HG02840 (cell line): Measurements from ENCODE around the gene CCND3.
A peak's percentile ranks its signal among the peaks of the same experiment; 100 is the strongest.
"Not testable (repeated sequence)": the region's sequence is repeated elsewhere in the genome, so short reads cannot be mapped to it uniquely, and the experiment has no call there.

Source experiments
- ATAC-seq: cut with Tn5 transposase; IDR thresholded peaks from one replicate; pipeline ENCODE4 v1.9.1; 2021; ENCODE audit warnings: mild to moderate bottlenecking, moderate library complexity, moderate number of reproducible peaks; ENCODE audit not compliant: unreplicated experiment, low FRiP score

CCND3 gene

GRCh38 chr6:41954668-41955067 lies 13.1 kb upstream of the CCND3 start:
- no peak for ATAC-seq

DNA sequence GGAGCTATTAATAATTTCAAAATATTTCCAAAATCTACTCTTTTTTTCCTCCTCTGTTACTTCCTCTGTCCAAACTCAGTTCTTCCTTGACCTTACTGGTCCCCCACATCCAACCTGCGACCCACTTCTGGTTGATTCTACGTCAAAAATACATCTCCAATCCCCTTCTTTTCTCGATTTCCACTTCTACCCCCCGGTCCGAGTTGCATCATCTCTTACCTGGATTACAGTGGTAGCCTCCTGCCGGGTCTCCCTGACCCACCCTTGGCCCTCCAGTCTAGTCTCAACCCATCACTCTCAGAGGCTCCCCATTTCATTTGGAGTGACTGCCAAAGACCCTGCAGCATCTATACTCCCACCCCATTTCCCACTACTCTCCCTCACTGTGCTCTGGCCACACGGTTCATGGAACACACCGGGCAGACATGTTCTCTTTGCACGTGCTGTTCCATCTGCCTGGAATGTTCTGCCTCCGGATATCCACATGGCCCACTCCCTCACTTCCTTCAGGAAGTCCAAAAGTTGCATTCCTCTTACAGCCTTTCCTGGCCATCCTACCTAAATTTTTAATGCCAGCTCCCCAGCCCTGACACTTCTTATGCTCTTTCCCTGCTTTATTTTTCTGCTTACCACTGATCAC lies 6.1 kb upstream of the CCND3 start:
- ATAC-seq, result no peak

DNA sequence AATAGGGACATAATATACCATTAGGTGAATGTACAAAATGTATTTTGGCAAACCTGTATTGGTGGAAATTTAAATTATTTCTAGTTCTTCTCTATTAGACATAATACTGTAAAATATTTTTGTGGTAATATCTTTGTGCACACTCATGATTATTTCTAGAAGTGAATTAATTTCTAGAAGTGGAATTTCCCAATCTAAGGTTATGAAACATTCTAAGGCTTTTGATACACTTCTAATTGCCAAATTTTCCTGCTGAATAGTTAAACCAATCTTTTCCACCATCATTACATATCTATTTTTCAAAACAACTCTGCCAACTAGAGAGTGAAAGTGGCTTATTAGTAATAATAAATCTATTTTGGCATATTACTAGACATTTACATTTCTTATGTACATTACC lies 1.8 kb upstream of the CCND3 start:
- no peak for ATAC-seq

GRCh38 chr6:41942882-41943281 lies 1.3 kb upstream of the CCND3 start:
- ATAC-seq, result not testable (repeated sequence)

DNA sequence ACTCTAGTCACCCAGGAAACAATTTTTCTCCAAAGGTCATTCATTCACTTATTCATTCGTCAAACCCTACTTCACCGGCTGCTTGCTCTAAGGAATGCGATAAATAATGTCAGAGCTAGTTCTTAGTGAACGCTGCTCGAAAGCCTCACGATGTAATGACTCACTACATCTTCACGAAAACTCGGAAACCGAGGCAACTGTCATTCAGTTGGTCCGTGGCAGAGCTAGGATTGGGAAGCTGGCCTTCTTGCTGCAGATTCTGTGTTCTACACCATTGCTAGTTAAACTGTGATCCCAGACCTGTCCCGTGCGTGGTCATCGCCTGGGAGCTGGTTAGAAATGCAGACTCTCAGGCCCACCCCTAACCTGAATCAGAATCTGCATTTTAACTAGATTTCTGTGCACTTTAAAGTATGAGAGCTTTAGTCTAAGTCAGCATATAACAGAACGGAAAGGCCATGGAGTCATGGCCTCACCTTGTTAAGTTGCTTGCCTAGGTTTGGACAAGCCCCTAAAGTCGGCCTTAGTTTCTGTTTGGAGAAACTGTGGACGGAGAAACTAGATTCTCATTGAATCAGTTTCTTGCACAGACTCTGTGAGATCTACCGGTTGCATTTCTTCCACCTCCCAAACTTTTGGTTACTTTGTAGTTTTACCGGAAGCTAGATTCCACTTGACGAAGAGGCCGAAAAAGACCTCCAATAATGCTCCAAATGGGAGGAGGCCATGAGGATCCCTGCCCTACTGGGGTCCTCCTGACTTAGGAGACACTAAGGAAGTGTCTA lies 651 bp upstream of the CCND3 start:
- ATAC-seq, result no peak

GRCh38 chr6:41940759-41941279 lies 789 bp downstream of the CCND3 start:
- ATAC-seq, result peak; percentile 23

GRCh38 chr6:41939848-41940758 lies 1.5 kb downstream of the CCND3 start:
- ATAC-seq, result no peak

DNA sequence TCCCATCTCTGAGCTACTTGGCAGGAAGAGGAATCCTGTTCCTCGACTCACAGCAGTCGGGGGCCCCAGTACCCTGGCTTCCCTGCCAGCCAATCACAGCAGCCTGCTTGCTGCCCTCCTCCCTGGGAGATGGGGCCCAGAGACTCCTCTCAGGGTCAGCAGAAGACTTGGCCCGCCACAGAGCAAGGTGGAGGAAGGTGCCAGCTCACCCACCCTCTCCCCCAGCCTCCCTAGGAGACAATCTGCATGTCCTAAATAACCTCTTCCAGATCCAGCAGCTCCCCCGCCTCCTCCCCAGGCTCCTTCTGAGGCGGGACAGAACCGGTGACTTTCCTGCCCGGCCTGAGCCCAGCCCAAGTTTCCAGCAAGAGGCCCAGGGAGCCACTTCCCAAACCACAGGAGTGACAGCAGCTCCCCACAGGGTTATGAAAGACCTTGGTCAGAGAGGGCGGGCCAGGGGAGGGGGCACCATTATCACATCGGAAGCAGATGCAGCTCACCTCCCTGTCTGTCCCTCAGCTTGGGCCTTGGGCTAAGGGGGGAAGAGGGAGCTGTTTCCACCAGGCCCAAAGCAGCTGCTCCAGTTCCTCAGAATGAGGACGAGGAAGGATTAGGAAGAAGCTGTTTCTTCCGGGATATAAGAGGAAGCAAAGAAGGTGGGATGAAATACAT lies 2.3 kb downstream of the CCND3 start:
- ATAC-seq, result no peak

- ATAC-seq, result no peak
Measured at GRCh38 chr6:41938590-41939175, 2.9 kb downstream of the CCND3 start.

DNA sequence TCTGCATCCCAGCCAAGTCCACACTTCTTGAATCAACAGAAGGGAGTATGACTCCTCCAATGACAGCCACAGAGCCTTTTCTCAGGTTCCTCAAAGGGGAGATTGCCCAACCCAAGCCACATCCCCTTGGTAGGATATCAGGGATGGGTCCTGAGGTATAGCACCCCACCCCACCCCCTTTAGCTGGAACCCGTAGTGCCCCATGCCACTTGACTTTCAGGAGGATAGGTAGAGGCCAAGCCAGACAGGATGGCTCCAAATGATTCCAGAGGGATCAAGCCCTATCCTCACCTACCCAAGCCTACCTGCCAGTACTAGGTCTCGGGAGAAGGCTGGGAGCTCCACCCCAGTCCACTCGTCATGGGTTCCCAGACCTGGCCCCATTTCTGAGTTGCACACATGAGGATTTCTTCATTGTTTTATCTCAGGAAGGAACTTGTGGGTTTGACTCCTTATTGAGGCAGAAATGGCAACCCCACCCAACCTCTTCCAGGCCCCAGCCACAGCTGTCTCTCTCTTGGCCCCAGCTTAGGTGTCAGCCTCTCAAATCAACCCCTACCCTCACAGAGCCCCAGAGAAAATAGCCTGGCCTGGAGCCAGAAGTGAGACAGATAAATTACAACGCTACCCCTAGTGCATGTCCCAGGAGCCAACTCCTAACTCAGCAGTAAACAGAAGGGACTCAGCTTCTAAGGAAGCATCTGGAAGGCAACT lies 3.6 kb downstream of the CCND3 start:
- ATAC-seq, result no peak

DNA sequence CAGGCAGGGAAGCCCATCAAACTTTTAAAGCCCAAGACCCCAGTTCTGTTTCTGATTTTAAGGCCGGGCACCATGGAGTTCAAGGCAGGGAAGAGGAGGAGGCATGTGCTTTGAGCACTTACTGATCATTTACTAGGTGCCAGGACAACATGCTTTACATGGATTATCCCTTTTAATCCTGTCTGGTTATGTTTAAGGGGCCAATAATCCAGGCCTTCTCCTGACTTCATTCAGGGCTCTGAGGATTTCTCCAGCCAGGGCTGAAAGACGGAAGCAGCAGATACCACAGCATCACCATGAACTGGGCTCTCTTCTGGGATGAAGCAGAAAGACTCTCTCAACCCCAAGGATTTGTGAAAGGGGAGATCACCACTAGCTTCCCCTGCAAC lies 4.1 kb downstream of the CCND3 start:
- no peak for ATAC-seq

GRCh38 chr6:41936073-41936837 lies 5.4 kb downstream of the CCND3 start:
- ATAC-seq, result no peak

DNA sequence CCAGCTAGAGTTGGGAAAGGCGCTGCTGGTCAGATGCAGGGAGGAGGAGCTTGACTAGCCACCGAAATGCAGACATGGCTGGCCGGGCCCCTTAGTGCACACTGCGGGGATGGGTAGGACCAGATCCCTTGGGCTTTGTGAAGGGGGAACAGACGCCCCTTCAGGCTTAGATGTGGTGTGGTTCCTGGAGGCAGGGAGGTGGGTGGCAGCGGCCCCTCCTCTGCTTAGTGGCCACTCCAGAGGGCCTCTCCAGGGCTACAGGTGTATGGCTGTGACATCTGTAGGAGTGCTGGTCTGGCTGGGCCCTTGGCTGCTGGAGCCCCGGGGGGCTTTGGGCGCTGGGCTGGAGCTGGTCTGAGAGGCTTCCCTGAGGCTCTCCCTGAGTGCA lies 5.9 kb downstream of the CCND3 start:
- no peak for ATAC-seq

GRCh38 chr6:41935193-41935574 lies 6.4 kb downstream of the CCND3 start:
- ATAC-seq, result no peak

DNA sequence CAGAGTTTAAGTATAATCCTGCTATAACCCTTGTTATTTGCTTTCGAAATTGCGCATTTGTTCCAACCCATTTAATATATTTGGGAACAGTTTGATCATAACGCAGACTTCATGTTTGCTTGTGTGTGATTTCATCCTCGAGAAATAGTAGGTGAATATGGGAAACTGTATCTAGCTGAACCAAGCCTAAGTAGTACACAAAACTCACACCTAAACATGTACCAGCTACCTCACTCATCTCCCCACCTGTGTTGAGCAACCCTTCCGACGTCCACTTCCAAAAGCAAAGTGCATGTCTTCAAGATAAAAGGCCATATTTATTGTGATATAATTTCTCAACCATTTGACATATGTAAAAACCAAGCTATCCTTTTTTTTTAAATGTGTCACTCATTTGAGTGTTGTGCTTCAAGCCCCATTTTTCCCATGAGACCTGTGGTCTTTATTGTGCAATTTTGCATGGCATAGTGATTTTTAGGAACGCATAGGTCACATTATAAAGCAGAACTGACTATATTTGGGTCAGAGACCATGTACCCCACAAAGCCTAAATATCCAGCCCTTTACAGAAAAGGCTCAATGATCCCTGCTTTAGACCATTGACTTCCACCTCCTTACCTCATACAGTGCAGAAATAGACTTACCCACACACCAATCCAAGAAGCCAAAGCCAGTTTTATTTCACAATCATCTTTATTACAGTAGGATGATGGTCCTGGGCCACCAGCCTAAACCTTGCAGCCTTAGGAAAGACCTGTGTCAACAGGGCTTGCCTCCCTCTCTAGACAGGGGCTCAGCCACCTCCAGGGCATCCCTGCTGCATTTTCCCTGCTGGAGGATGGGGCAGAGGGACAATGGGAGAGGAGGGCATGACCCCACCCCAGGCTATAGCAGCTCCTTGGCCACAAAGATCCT lies 7.1 kb downstream of the CCND3 start:
- no peak for ATAC-seq

DNA sequence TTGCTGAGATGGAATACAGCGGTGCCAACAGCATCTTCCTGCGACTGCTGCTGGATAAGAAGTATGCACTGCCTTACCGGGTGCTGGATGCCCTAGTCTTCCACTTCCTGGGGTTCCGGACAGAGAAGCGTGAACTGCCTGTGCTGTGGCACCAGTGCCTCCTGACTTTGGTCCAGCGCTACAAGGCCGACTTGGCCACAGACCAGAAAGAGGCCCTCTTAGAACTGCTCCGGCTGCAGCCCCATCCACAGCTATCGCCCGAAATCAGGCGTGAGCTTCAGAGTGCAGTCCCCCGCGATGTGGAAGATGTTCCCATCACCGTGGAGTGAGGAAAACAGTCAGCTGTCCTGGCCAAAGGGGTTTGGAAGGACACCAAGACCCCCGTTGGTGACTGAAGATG lies 9.2 kb downstream of the CCND3 start:
- no peak for ATAC-seq

DNA sequence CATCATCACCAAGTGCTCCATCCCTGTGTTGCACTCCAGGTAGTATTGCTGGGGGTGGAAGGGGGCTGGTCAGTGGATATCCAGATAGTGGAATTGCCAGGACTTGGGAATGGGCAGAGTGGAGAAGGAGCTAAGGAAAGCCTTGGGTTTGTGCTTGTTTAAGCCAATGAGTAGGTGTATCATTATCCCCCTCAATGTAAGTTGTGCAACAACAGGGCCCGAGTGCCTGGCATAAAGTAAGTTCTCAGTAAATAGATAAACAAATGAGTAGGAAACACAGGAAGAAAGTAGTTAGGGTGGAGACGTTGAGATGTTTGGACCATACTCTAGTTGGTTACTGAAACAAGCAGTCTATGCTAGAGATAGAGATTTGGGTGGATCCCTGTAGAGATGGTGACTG lies 9.8 kb downstream of the CCND3 start:
- ATAC-seq, result no peak

- no peak for ATAC-seq
Measured at GRCh38 chr6:41929924-41930323, 11.7 kb downstream of the CCND3 start.
